Neuronal stem cell (in vitro differentiated cells): ENCODE data around the gene PEX5L.

Experiments used
- DNase-seq: peaks from one replicate; pipeline ENCODE4 v3.0.0-alpha.2; 2013; ENCODE audit warnings: low spot score
- H2AFZ ChIP-seq: one replicate; pipeline ENCODE4 v1.6.1; 2013; ENCODE audit warnings: mild to moderate bottlenecking, low read length, inconsistent platforms
- H2AK5ac ChIP-seq: 2 replicates; pipeline ENCODE4 v1.6.1; 2013; ENCODE audit warnings: low read depth, mild to moderate bottlenecking, inconsistent platforms, low read length, moderate library complexity, mixed read lengths
- H2BK120ac ChIP-seq: 2 replicates; pipeline ENCODE4 v1.6.1; 2013; ENCODE audit warnings: low read depth, mild to moderate bottlenecking, inconsistent platforms, low read length, moderate library complexity, mixed read lengths
- H2BK12ac ChIP-seq: one replicate; pipeline ENCODE4 v1.6.1; 2013; ENCODE audit warnings: low read length, inconsistent platforms
- H2BK15ac ChIP-seq: 2 replicates; pipeline ENCODE4 v1.6.1; 2013; ENCODE audit warnings: mild to moderate bottlenecking, low read length, inconsistent platforms, mixed read lengths
- H2BK5ac ChIP-seq: one replicate; pipeline ENCODE4 v1.6.1; 2013; ENCODE audit warnings: inconsistent platforms, mild to moderate bottlenecking, low read length, moderate library complexity
- H3K14ac ChIP-seq: one replicate; pipeline ENCODE4 v1.6.1; 2013; ENCODE audit warnings: low read length, inconsistent platforms
- H3K18ac ChIP-seq: 2 replicates; pipeline ENCODE4 v1.6.1; 2013; ENCODE audit warnings: low read length, inconsistent platforms
- H3K23ac ChIP-seq: 2 replicates; pipeline ENCODE4 v1.6.1; 2013; ENCODE audit warnings: low read depth, mild to moderate bottlenecking, mixed read lengths, low read length, inconsistent platforms; ENCODE audit not compliant: poor library complexity
- H3K27ac ChIP-seq: replicated peaks from 3 replicates; pipeline ENCODE4 v1.5.1; 2013; ENCODE audit warnings: low read length, inconsistent platforms
- H3K27me3 ChIP-seq, 3 experiments: 2 replicates each; pipeline ENCODE4 v1.6.1; 2013; ENCODE audit warnings: low read length in 3 of 3, mild to moderate bottlenecking in 2 of 3, inconsistent platforms in 1 of 3, low read depth in 1 of 3, mixed read lengths in 1 of 3, moderate library complexity in 1 of 3; ENCODE audit not compliant: control insufficient read depth in 3 of 3, insufficient read depth in 3 of 3
- H3K36me3 ChIP-seq, 2 donors: replicated peaks in 1 of 2; 2 replicates each; pipeline ENCODE4 v1.6.1; 2013; ENCODE audit warnings: low read length in 2 of 2; ENCODE audit not compliant: control insufficient read depth in 2 of 2, insufficient read depth in 2 of 2
- H3K4ac ChIP-seq: 2 replicates; pipeline ENCODE4 v1.6.1; 2013; ENCODE audit warnings: inconsistent platforms, mild to moderate bottlenecking, low read length, moderate library complexity
- H3K4me1 ChIP-seq, 2 donors: 1 replicate in 1 of 2; 2 replicates in 1 of 2; pipeline ENCODE4 v1.6.1; 2013; ENCODE audit warnings: low read length in 2 of 2, low read depth in 1 of 2; ENCODE audit not compliant: control insufficient read depth in 2 of 2, insufficient read depth in 1 of 2
- H3K4me2 ChIP-seq: one replicate; pipeline ENCODE4 v1.6.1; 2013; ENCODE audit warnings: mild to moderate bottlenecking, low read length, inconsistent platforms; ENCODE audit not compliant: insufficient read depth, poor library complexity, severe bottlenecking
- H3K4me3 ChIP-seq, 2 donors: 2 replicates each; pipeline ENCODE4 v1.5.1; 2013; ENCODE audit warnings: low read length in 2 of 2, mild to moderate bottlenecking in 2 of 2, inconsistent platforms in 1 of 2, moderate library complexity in 1 of 2
- H3K79me1 ChIP-seq: one replicate; pipeline ENCODE4 v1.6.1; 2013; ENCODE audit warnings: low read depth, mild to moderate bottlenecking, inconsistent platforms, low read length, moderate library complexity
- H3K9ac ChIP-seq: one replicate; pipeline ENCODE4 v1.6.1; 2013; ENCODE audit warnings: mild to moderate bottlenecking, low read depth, low read length, inconsistent platforms; ENCODE audit not compliant: poor library complexity
- H3K9me3 ChIP-seq, 2 donors: replicated peaks in 1 of 2; 2 replicates each; pipeline versions ENCODE3 to v1.6.1; 2013; ENCODE audit warnings: low read length in 2 of 2, mild to moderate bottlenecking in 2 of 2, inconsistent platforms in 1 of 2, low read depth in 1 of 2, mixed read lengths in 1 of 2, moderate library complexity in 1 of 2; ENCODE audit not compliant: control insufficient read depth in 2 of 2, insufficient read depth in 1 of 2
- H4K8ac ChIP-seq: one replicate; pipeline ENCODE4 v1.6.1; 2013; ENCODE audit warnings: low read depth, mild to moderate bottlenecking, inconsistent platforms, low read length, moderate library complexity
- H4K91ac ChIP-seq: one replicate; pipeline ENCODE4 v1.6.1; 2013; ENCODE audit warnings: low read length, low read depth, mild to moderate bottlenecking, inconsistent platforms; ENCODE audit not compliant: poor library complexity
- WGBS, 2 donors: extraction: QIAGEN DNeasy Blood & Tissue Kit; methylation state at CpG; one replicate each; pipeline ENCODE4 v1.1.7; 2013; ENCODE audit warnings: missing lambda C conversion rate in 2 of 2, mixed read lengths in 1 of 2; ENCODE audit not compliant: insufficient read length in 2 of 2, insufficient replicate concordance in 1 of 2; ENCODE audit errors: extremely low coverage in 2 of 2; 5-methylcytosine and 5-hydroxymethylcytosine counted together

PEX5L gene

DNA sequence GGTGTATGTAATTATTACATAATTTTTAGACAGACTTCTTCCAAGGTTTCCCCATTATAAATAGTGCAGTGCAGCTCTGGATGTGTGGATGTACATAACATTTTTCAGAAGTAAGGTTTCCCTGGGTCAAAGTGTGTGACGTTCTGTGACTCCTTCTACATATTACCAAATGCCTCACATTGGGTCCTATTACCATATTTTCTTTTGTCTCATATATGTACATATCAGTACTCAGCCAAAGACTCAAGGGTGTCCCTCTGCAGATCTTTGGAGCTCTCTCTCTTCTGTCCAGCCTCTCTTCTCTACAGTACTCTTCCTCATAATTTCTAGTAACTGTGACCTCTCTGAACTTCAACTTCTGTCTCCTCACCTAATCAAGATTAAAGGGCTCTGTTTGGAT lies 31.3 kb upstream of the PEX5L start:
- Histone ChIP-seq H3K4ac (no peak overlapping the region), H3K79me1 (no peaks in the 10 kb centered on the region), H3K4me2 (no peak overlapping the region), H3K4me1 (no peaks in the 10 kb centered on the region), H3K27me3 (no peaks in the 10 kb centered on the region), H2BK5ac (no peak overlapping the region), H2AK5ac (no peak overlapping the region), H4K91ac (no peak overlapping the region), H2BK12ac (no peak overlapping the region), H3K23ac (no peak overlapping the region), H3K14ac (no peak overlapping the region), H3K9ac (no peak overlapping the region), H3K18ac (no peak overlapping the region), H2BK15ac (no peak overlapping the region), H4K8ac (no peak overlapping the region), H3K9me3 (no peaks in the 10 kb centered on the region), H2BK120ac (no peak overlapping the region), H3K36me3 (no peaks in the 10 kb centered on the region), H3K27ac (no peak overlapping the region), H2AFZ (no peak overlapping the region), H3K4me3 (no peak overlapping the region)
- WGBS, 2 donors: no CpG with 5 or more reads among the region's 1 CpG
- no peak for DNase-seq

DNA sequence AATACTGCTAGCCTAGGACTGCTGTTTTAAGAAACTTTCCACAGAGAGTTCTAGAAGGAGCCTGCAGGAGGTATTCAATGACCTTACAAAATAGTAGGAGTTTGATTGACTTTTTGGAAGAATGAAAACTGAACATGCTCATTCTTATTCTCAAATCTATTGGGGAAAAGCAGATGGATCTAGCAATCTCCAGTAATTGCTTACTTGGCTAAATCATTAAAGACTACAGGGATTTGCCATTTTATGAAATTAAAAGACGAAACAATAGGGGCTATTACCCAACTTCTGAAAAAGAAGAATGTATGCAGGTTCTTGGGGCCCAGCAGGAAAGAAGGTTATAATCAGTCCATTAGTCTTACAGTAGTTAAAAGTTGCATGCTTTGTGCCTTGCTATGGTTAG lies 29.9 kb upstream of the PEX5L start:
- no peak for DNase-seq
- H4K8ac ChIP-seq: no peak overlapping the region
- H4K91ac ChIP-seq: no peak overlapping the region
- H2BK15ac ChIP-seq: no peak overlapping the region
- H3K9me3 ChIP-seq: no peaks in the 10 kb centered on the region
- H3K18ac ChIP-seq: no peak overlapping the region
- H2BK120ac ChIP-seq: no peak overlapping the region
- no peak overlapping the region for H2BK12ac ChIP-seq
- H3K9ac ChIP-seq: no peak overlapping the region
- H3K14ac ChIP-seq: no peak overlapping the region
- no peak overlapping the region for H2AK5ac ChIP-seq
- no peak overlapping the region for H2BK5ac ChIP-seq
- no peak overlapping the region for H3K4me3 ChIP-seq
- WGBS, 2 donors: no CpG with 5 or more reads among the region's 1 CpG
- no peak overlapping the region for H3K4ac ChIP-seq
- H3K36me3 ChIP-seq: no peaks in the 10 kb centered on the region
- H3K79me1 ChIP-seq: no peaks in the 10 kb centered on the region
- H2AFZ ChIP-seq: no peak overlapping the region
- no peaks in the 10 kb centered on the region for H3K27me3 ChIP-seq
- H3K4me1 ChIP-seq: no peaks in the 10 kb centered on the region
- H3K27ac ChIP-seq: no peak overlapping the region
- H3K23ac ChIP-seq: no peak overlapping the region
- no peak overlapping the region for H3K4me2 ChIP-seq

DNA sequence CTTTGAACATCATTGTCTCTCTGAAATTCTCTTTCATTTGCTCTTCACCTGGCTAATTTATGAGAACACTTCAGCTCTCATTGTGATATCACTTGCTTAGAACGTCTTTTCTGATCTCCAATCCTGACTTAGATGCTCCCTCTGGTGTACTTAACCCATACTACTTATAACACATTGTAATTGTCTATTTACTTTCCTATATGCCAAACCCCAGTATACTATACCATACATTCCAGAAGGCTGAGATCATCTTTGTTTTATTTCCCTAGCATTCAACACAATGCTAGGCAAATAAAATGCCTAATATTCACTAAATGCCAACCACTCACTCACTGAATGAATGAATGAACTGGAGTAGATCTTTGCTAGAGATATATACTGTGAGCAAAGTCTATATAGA lies 27.0 kb upstream of the PEX5L start:
- H2AK5ac ChIP-seq: no peak overlapping the region
- H2BK15ac ChIP-seq: no peak overlapping the region
- no peak overlapping the region for H3K4me2 ChIP-seq
- no CpG with 5 or more reads among the region's 1 CpG for WGBS, 2 donors
- no peak for DNase-seq
- H3K27ac ChIP-seq: no peak overlapping the region
- H3K4ac ChIP-seq: no peak overlapping the region
- H2BK12ac ChIP-seq: no peak overlapping the region
- no peak overlapping the region for H2BK5ac ChIP-seq
- H3K9me3 ChIP-seq: no peaks in the 10 kb centered on the region
- no peak overlapping the region for H2BK120ac ChIP-seq
- H3K4me1 ChIP-seq: no peaks in the 10 kb centered on the region
- H3K79me1 ChIP-seq: no peaks in the 10 kb centered on the region
- H4K91ac ChIP-seq: no peak overlapping the region
- no peak overlapping the region for H2AFZ ChIP-seq
- H3K18ac ChIP-seq: no peak overlapping the region
- no peaks in the 10 kb centered on the region for H3K27me3 ChIP-seq
- H3K14ac ChIP-seq: no peak overlapping the region
- H3K9ac ChIP-seq: no peak overlapping the region
- H4K8ac ChIP-seq: no peak overlapping the region
- no peak overlapping the region for H3K23ac ChIP-seq
- H3K4me3 ChIP-seq: no peak overlapping the region
- H3K36me3 ChIP-seq: no peaks in the 10 kb centered on the region

DNA sequence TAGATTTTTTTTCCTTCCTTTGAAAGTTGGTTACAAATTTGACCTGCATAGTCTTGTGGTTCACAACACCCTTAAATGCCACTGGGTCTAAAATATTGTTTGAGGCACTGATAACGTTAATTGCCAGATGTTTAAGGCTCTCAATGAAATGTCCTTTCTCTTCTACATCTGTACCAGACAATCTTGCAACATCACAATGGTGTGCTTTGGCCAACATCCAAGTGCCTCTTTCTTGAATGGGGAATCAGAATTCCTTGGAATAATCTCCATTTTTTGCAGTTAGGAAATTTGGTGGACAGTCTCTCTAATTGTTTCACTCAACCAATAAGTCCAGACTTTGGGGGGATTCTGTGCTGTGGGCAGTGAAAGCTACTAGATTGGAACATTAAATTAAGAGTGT lies 26.0 kb upstream of the PEX5L start:
- no peak overlapping the region for H2BK12ac ChIP-seq
- no peak overlapping the region for H2BK5ac ChIP-seq
- H3K27ac ChIP-seq: no peak overlapping the region
- no peak overlapping the region for H2BK120ac ChIP-seq
- no peaks in the 10 kb centered on the region for H3K36me3 ChIP-seq
- no peaks in the 10 kb centered on the region for H3K79me1 ChIP-seq
- no peak overlapping the region for H3K4me2 ChIP-seq
- no peak overlapping the region for H2AK5ac ChIP-seq
- H3K4me3 ChIP-seq: no peak overlapping the region
- no peaks in the 10 kb centered on the region for H3K27me3 ChIP-seq
- H3K4ac ChIP-seq: no peak overlapping the region
- DNase-seq: no peak
- no peak overlapping the region for H3K14ac ChIP-seq
- WGBS, 2 donors: no CpG with 5 or more reads among the region's 1 CpG
- H4K8ac ChIP-seq: no peak overlapping the region
- no peak overlapping the region for H3K18ac ChIP-seq
- no peaks in the 10 kb centered on the region for H3K9me3 ChIP-seq
- H3K4me1 ChIP-seq: no peaks in the 10 kb centered on the region
- H3K23ac ChIP-seq: no peak overlapping the region
- H2AFZ ChIP-seq: no peak overlapping the region
- H4K91ac ChIP-seq: no peak overlapping the region
- no peak overlapping the region for H2BK15ac ChIP-seq
- no peak overlapping the region for H3K9ac ChIP-seq
